Activated CD4-positive, CD25-positive, alpha-beta regulatory T cell treated with anti-CD3 and anti-CD28 coated beads, Interleukin-2, amount 50 U/mL, for 24 hours (primary cell): ENCODE results near the gene ISM1.

Experiments used
- ATAC-seq, 2 donors: fragments of 150-1000 bp; cut with Tn5 transposase; one replicate each; pipeline ENCODE4 v1.10.0; 2021; ENCODE audit warnings: mild to moderate bottlenecking in 1 of 2, moderate library complexity in 1 of 2

The ISM1 gene

GRCh38 chr20:13259921-13260320, 38.8 kb downstream of the ISM1 start:
- no peak for ATAC-seq

- ATAC-seq: no peak
These were observed 39.7 kb downstream of the ISM1 start for GRCh38 chr20:13260650-13261279.

- ATAC-seq: peak; percentile 78 to 91
These were observed 40.6 kb downstream of the ISM1 start for GRCh38 chr20:13261460-13262301.

GRCh38 chr20:13262302-13262650, 41.2 kb downstream of the ISM1 start:
- no peak for ATAC-seq

GRCh38 chr20:13262671-13263360, 41.7 kb downstream of the ISM1 start:
- no peak for ATAC-seq

GRCh38 chr20:13263451-13263850, 42.4 kb downstream of the ISM1 start:
- no peak for ATAC-seq

- ATAC-seq: no peak
These were observed 43.8 kb downstream of the ISM1 start for GRCh38 chr20:13264907-13265306.

GRCh38 chr20:13265941-13266340, 44.9 kb downstream of the ISM1 start:
- no peak for ATAC-seq

- no peak for ATAC-seq
These were observed 46.2 kb downstream of the ISM1 start for GRCh38 chr20:13267231-13267630.

GRCh38 chr20:13268953-13269352, 47.9 kb downstream of the ISM1 start:
- no peak for ATAC-seq

GRCh38 chr20:13270211-13270610, 49.1 kb downstream of the ISM1 start:
- ATAC-seq: no peak

- ATAC-seq: no peak
These were observed 50.0 kb downstream of the ISM1 start for GRCh38 chr20:13271098-13271497.

GRCh38 chr20:13271977-13272975, 51.2 kb downstream of the ISM1 start:
- no peak for ATAC-seq

GRCh38 chr20:13274275-13274861, 53.3 kb downstream of the ISM1 start:
- ATAC-seq: no peak

GRCh38 chr20:13276945-13277541, 56.0 kb downstream of the ISM1 start:
- ATAC-seq: no peak

GRCh38 chr20:13277663-13278295, 56.7 kb downstream of the ISM1 start:
- no peak for ATAC-seq

GRCh38 chr20:13278812-13279570, 57.9 kb downstream of the ISM1 start:
- no peak for ATAC-seq

- ATAC-seq: no peak
These were observed 59.7 kb downstream of the ISM1 start for GRCh38 chr20:13280609-13281324.
